HG02981 (cell line): ENCODE data around the gene SLC6A20.

Source experiments
- ATAC-seq: cut with Tn5 transposase; IDR thresholded peaks from one replicate; pipeline ENCODE4 v1.9.1; 2021; ENCODE audit warnings: mild to moderate bottlenecking, moderate library complexity; ENCODE audit not compliant: unreplicated experiment

Gene SLC6A20

GRCh38 chr3:45781271-45781670, 15.1 kb downstream of the SLC6A20 start:
- ATAC-seq: no peak

- no peak for ATAC-seq
Measured at GRCh38 chr3:45779746-45780735, 16.3 kb downstream of the SLC6A20 start.

- ATAC-seq: no peak
Measured at GRCh38 chr3:45778761-45779201, 17.6 kb downstream of the SLC6A20 start.

GRCh38 chr3:45777746-45778386, 18.5 kb downstream of the SLC6A20 start:
- no peak for ATAC-seq

- ATAC-seq: no peak
Measured at GRCh38 chr3:45777111-45777745, 19.1 kb downstream of the SLC6A20 start.

- ATAC-seq: no peak
Measured at GRCh38 chr3:45776611-45777010, 19.7 kb downstream of the SLC6A20 start.

- ATAC-seq: no peak
Measured at GRCh38 chr3:45776301-45776595, 20.1 kb downstream of the SLC6A20 start.

- no peak for ATAC-seq
Measured at GRCh38 chr3:45775571-45776300, 20.6 kb downstream of the SLC6A20 start.

- no peak for ATAC-seq
Measured at GRCh38 chr3:45774581-45775521, 21.5 kb downstream of the SLC6A20 start.

GRCh38 chr3:45773714-45774449, 22.5 kb downstream of the SLC6A20 start:
- ATAC-seq: no peak

- no peak for ATAC-seq
Measured at GRCh38 chr3:45773072-45773471, 23.3 kb downstream of the SLC6A20 start.

GRCh38 chr3:45772341-45773035, 23.8 kb downstream of the SLC6A20 start:
- no peak for ATAC-seq

GRCh38 chr3:45771831-45772230, 24.5 kb downstream of the SLC6A20 start:
- ATAC-seq: no peak

GRCh38 chr3:45771166-45771775, 25.1 kb downstream of the SLC6A20 start:
- no peak for ATAC-seq

GRCh38 chr3:45765958-45766357, 30.4 kb downstream of the SLC6A20 start:
- ATAC-seq: no peak

- ATAC-seq: no peak
Measured at GRCh38 chr3:45765266-45765851, 31.0 kb downstream of the SLC6A20 start.

- no peak for ATAC-seq
Measured at GRCh38 chr3:45763303-45763675, 33.0 kb downstream of the SLC6A20 start.
